Measurements from ENCODE around the gene TRIB2.

DNA sequence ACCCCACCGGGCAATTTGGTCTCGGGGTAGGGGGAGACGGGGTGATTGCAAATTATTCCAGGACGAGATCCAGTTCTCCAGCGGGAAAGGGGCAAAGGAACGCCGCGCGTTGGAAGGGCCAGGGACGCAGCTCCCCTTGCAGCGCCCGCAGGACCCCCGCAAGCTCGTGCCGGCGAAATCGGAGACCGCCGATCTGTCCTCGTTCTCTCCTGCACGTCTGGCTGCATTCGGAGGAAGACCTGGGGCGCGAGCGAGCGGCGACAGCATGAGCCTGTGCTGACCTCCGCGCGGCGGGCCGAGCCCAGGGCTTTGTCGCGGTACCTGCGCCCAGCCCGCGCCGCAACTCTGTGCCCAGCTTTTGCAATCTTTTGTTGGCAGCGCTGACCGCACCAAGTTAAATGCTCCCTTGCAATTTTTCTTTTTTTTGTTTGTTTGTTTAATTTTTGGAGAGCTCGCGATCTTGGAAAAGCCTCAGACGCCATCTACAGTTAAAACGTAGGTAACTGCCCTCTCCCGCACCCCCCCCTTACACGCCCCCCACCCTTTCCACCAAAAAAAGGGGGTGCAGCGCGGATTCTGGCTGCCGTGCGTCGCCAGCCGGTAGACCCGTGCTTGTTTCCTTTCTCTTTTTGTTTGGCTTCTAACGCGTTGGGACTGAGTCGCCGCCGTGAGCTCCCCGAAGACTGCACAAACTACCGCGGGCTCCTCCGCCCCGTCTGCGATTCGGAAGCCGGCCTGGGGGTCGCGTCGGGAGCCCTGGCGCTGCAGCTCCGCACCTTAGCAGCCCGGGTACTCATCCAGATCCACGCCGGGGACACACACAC lies 667 bp downstream of the TRIB2 start:
- TF ChIP-seq, protein P1, sequence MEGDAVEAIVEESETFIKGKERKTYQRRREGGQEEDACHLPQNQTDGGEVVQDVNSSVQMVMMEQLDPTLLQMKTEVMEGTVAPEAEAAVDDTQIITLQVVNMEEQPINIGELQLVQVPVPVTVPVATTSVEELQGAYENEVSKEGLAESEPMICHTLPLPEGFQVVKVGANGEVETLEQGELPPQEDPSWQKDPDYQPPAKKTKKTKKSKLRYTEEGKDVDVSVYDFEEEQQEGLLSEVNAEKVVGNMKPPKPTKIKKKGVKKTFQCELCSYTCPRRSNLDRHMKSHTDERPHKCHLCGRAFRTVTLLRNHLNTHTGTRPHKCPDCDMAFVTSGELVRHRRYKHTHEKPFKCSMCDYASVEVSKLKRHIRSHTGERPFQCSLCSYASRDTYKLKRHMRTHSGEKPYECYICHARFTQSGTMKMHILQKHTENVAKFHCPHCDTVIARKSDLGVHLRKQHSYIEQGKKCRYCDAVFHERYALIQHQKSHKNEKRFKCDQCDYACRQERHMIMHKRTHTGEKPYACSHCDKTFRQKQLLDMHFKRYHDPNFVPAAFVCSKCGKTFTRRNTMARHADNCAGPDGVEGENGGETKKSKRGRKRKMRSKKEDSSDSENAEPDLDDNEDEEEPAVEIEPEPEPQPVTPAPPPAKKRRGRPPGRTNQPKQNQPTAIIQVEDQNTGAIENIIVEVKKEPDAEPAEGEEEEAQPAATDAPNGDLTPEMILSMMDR (IDR thresholded peaks at IDR 0.05) = no peak
- no peak for TF ChIP-seq POLR2A (IDR thresholded peaks at IDR 0.05)

Data from lower leg skin (tissue), 3 donors.